ENCODE results near the gene GSG1.

Gene GSG1

GRCh38 chr12:13117029-13117428 lies 13.6 kb upstream of the GSG1 start:
- no peak for DNase-seq

GRCh38 chr12:13116259-13116658 lies 12.8 kb upstream of the GSG1 start:
- DNase-seq: no peak

- no peak for DNase-seq
Observed at GRCh38 chr12:13114251-13115052, 11.0 kb upstream of the GSG1 start.

- DNase-seq: no peak
Observed at GRCh38 chr12:13112968-13113367, 9.5 kb upstream of the GSG1 start.

GRCh38 chr12:13106666-13107065 lies 3.2 kb upstream of the GSG1 start:
- DNase-seq: no peak

GRCh38 chr12:13105781-13106180 lies 2.3 kb upstream of the GSG1 start:
- no peak for DNase-seq

- no peak for DNase-seq
Observed at GRCh38 chr12:13104409-13104808, 942 bp upstream of the GSG1 start.

GRCh38 chr12:13102461-13103195 lies 839 bp downstream of the GSG1 start:
- no peak for DNase-seq

GRCh38 chr12:13101821-13102375 lies 1.6 kb downstream of the GSG1 start:
- DNase-seq: peak; percentile 39

GRCh38 chr12:13100882-13101769 lies 2.3 kb downstream of the GSG1 start:
- peak; percentile 98 for DNase-seq

GRCh38 chr12:13100605-13100881 lies 2.9 kb downstream of the GSG1 start:
- DNase-seq: no peak

- no peak for DNase-seq
Observed at GRCh38 chr12:13099844-13100604, 3.4 kb downstream of the GSG1 start.

- peak; percentile 71 for DNase-seq
Observed at GRCh38 chr12:13099066-13099843, 4.2 kb downstream of the GSG1 start.

- DNase-seq: no peak
Observed at GRCh38 chr12:13097491-13098011, 5.9 kb downstream of the GSG1 start.

- no peak for DNase-seq
Observed at GRCh38 chr12:13095266-13095995, 8.0 kb downstream of the GSG1 start.

- no peak for DNase-seq
Observed at GRCh38 chr12:13094367-13094766, 9.1 kb downstream of the GSG1 start.

- DNase-seq: no peak
Observed at GRCh38 chr12:13093848-13094220, 9.6 kb downstream of the GSG1 start.

- no peak for DNase-seq
Observed at GRCh38 chr12:13093191-13093847, 10.1 kb downstream of the GSG1 start.

GRCh38 chr12:13091832-13092231 lies 11.6 kb downstream of the GSG1 start:
- DNase-seq: no peak

- no peak for DNase-seq
Observed at GRCh38 chr12:13090054-13090453, 13.4 kb downstream of the GSG1 start.
